GM12878 (cell line): Measurements from ENCODE around the gene SPAG16. TPM values are rescaled to one million over a fixed set of nuclear protein-coding genes. Genes with fewer than 3 reads are reported as not detected.

Experiments
- ATAC-seq: fragments of 200-7000 bp; cut with Tn5 transposase; 3 replicates; pipeline ENCODE4 v1.9.1; 2020; ENCODE audit warnings: mild to moderate bottlenecking, moderate library complexity
- BruUV-seq: library from RNA; stranded (reverse); fragments of 400-500 nt; replicated peaks from 2 replicates; lab custom pipeline; 2021; lab: Mats Ljungman, UMichigan
- CTCF ChIA-PET: fragments of 300-600 bp; sonication (Branson Sonifier 250); formaldehyde crosslinking; extraction: SDS; loops from one replicate; lab custom pipeline; 2021; ENCODE audit warnings: inconsistent platforms; lab: Yijun Ruan, JAX
- POLR2A ChIA-PET: fragments of 350-600 bp; formaldehyde crosslinking; extraction: SDS; loops from one replicate; lab custom pipeline; 2021; ENCODE audit warnings: inconsistent platforms; lab: Charles Lee
- RAD21 ChIA-PET: fragments of 300-600 bp; sonication (Branson Sonifier 250); formaldehyde crosslinking; loops from one replicate; lab custom pipeline; 2023; ENCODE audit warnings: antibody characterized with exemption; ENCODE audit not compliant: unreplicated experiment; lab: Charles Lee
- SMC1A ChIA-PET: fragments of 300-600 bp; sonication (Branson Sonifier 250); formaldehyde crosslinking; loops from one replicate; lab custom pipeline; 2023; ENCODE audit not compliant: unreplicated experiment, uncharacterized antibody; lab: Charles Lee
- DNase-seq: peaks from one replicate; pipeline ENCODE4 v3.0.0-alpha.2; 2011; ENCODE audit warnings: low read depth, low spot score
- FAIRE-seq: peaks from 3 replicates; lab custom pipeline; 2011; peaks lifted over from hg19 to GRCh38; lab: Jason Lieb, UNC
- H2AFZ ChIP-seq: 2 replicates; pipeline ENCODE4 v1.6.0; 2011; ENCODE audit warnings: low read depth, low read length, control low read depth; ENCODE audit not compliant: control insufficient read depth
- H3K27ac ChIP-seq: 2 replicates; pipeline ENCODE4 v1.5.1; 2011; ENCODE audit warnings: control low read depth; ENCODE audit not compliant: control insufficient read depth, insufficient read depth
- H3K27me3 ChIP-seq, 2 experiments: replicated peaks in 1 of 2; 2 replicates each; pipeline versions ENCODE4 v1.6.0 to v1.6.1; 2011; ENCODE audit warnings: low read length in 1 of 2; ENCODE audit not compliant: control insufficient read depth in 2 of 2, insufficient read depth in 2 of 2
- H3K36me3 ChIP-seq, 2 experiments: 2 replicates each; pipeline ENCODE4 v1.5.1; 2011; ENCODE audit warnings: low read length in 1 of 2; ENCODE audit not compliant: control insufficient read depth in 2 of 2, insufficient read depth in 2 of 2
- H3K4me1 ChIP-seq: 2 replicates; pipeline ENCODE4 v1.6.1; 2011; ENCODE audit warnings: mild to moderate bottlenecking, low read length, moderate library complexity, mixed read lengths; ENCODE audit not compliant: control insufficient read depth, insufficient read depth
- H3K4me2 ChIP-seq: 2 replicates; pipeline ENCODE4 v1.6.0; 2011; ENCODE audit warnings: control low read depth; ENCODE audit not compliant: control insufficient read depth, insufficient read depth
- H3K4me3 ChIP-seq: fragments of 200-600 bp; sonication (generic); 2 replicates; pipeline ENCODE4 v1.5.1; 2016
- H3K79me2 ChIP-seq: 2 replicates; pipeline ENCODE4 v1.6.0; 2011; ENCODE audit warnings: low read length; ENCODE audit not compliant: control insufficient read depth, insufficient read depth
- H3K9ac ChIP-seq: 2 replicates; pipeline ENCODE4 v1.8.0; 2011; ENCODE audit warnings: low read length, control low read depth, mixed read lengths; ENCODE audit not compliant: control insufficient read depth, insufficient read depth
- H3K9me3 ChIP-seq: replicated peaks from 3 replicates; pipeline ENCODE4 v1.5.1; 2011; ENCODE audit warnings: mild to moderate bottlenecking, low read length; ENCODE audit not compliant: control insufficient read depth, insufficient read depth
- H4K20me1 ChIP-seq: 2 replicates; pipeline ENCODE4 v1.6.0; 2011; ENCODE audit not compliant: control insufficient read depth, insufficient read depth
- BMI1 ChIP-seq: fragments of 450-650 bp; IDR thresholded peaks from 2 replicates; pipeline ENCODE4 v1.6.1; 2016; ENCODE audit warnings: mild to moderate bottlenecking, moderate library complexity, borderline replicate concordance
- EZH2 ChIP-seq: IDR thresholded peaks from 2 replicates; pipeline ENCODE4 v1.6.1; 2012; ENCODE audit warnings: low read depth, mild to moderate bottlenecking, control low read depth, inconsistent platforms, low read length, borderline replicate concordance; ENCODE audit not compliant: control insufficient read depth
- PAX5 ChIP-seq: IDR thresholded peaks from 2 replicates; pipeline ENCODE4 v1.6.1; 2011; ENCODE audit warnings: low read depth, low read length, borderline replicate concordance
- POLR2A ChIP-seq: IDR thresholded peaks from 2 replicates; pipeline ENCODE4 v1.6.1; 2011; ENCODE audit warnings: low read depth, mild to moderate bottlenecking, low read length
- RAD51 ChIP-seq: fragments of 450-650 bp; IDR thresholded peaks from 2 replicates; pipeline ENCODE4 v1.6.1; 2016; ENCODE audit warnings: moderate library complexity, mild to moderate bottlenecking, inconsistent platforms
- RBBP5 ChIP-seq: fragments of 200-600 bp; sonication (generic); conservative IDR thresholded peaks from 2 replicates; pipeline ENCODE4 v1.6.1; 2016
- SIX5 ChIP-seq: IDR thresholded peaks from 2 replicates; pipeline ENCODE4 v1.6.1; 2011; ENCODE audit warnings: mild to moderate bottlenecking, low read depth, low read length, moderate library complexity; ENCODE audit not compliant: severe bottlenecking
- SREBF1 ChIP-seq: IDR thresholded peaks from 2 replicates; pipeline ENCODE4 v1.6.1; 2012; ENCODE audit warnings: mild to moderate bottlenecking, low read length
- SUZ12 ChIP-seq: fragments of 200-600 bp; sonication (generic); IDR thresholded peaks from one replicate; pipeline ENCODE4 v1.6.1; 2018; ENCODE audit warnings: antibody characterized with exemption, mild to moderate bottlenecking; ENCODE audit not compliant: unreplicated experiment
- YY1 ChIP-seq: IDR thresholded peaks from 2 replicates; pipeline ENCODE4 v1.6.1; 2011; ENCODE audit warnings: low read depth, mild to moderate bottlenecking, low read length
- ZNF622 ChIP-seq: fragments of 450-650 bp; IDR thresholded peaks from 2 replicates; pipeline ENCODE4 v1.6.1; 2017; ENCODE audit warnings: mild to moderate bottlenecking, inconsistent platforms
- WGBS: methylation state at CpG from one replicate; pipeline ENCODE4 v1.1.6; 2016; ENCODE audit warnings: low lambda C conversion rate; ENCODE audit not compliant: insufficient replicate concordance, insufficient coverage; ENCODE audit errors: missing lambda C conversion rate; 5-methylcytosine and 5-hydroxymethylcytosine counted together
- in situ Hi-C: fragments of 300-500 bp; cut with MboI; formaldehyde crosslinking; loops from 9 replicates; pipeline ENCODE4 v1.14.3; 2018; ENCODE audit warnings: mixed read lengths
- intact Hi-C: fragments of 100-400 bp; cut with micrococcal nuclease; formaldehyde crosslinking; loops from one replicate; pipeline ENCODE4 v1.14.2; 2022; ENCODE audit not compliant: unreplicated experiment
- polyA plus RNA-seq, 11 experiments: library from polyadenylated mRNA; depleted of rRNA in 4 of 11; unstranded in 6 of 11; stranded (reverse) in 5 of 11; fragments of >200 nt; fragmentation: Nextera tagmentation in 4 of 11; fragmentation: Illumina TruSeq in 1 of 11; extraction: Ambion mirVana in 4 of 11; extraction: Trizol in 1 of 11; gene quantifications; 1 replicate in 1 of 11; 2 replicates in 10 of 11; pipeline versions ENCODE4 v1.2.1 to v1.2.3, GENCODE V29; 2011 to 2016; ENCODE audit warnings: inconsistent platforms in 2 of 11, missing spikeins in 2 of 11, low read depth in 1 of 11
- total RNA-seq, 4 experiments: library from RNA; depleted of rRNA in 3 of 4; stranded (reverse); fragments of >200 nt in 3 of 4; fragmentation: Illumina TruSeq in 1 of 4; extraction: Trizol in 1 of 4; gene quantifications; 2 replicates each; pipeline versions ENCODE4 v1.2.1 to v1.2.3, GENCODE V29; 2013 to 2021
- TF ChIP-seq, protein P1 (sequence below): fragments of 450-650 bp; IDR thresholded peaks from 2 replicates; pipeline ENCODE4 v1.6.1; 2017; ENCODE audit warnings: borderline replicate concordance
- TF ChIP-seq, protein P2 (sequence below): fragments of 450-650 bp; IDR thresholded peaks from 2 replicates; pipeline ENCODE4 v1.6.1; 2017; ENCODE audit warnings: antibody characterized with exemption, mild to moderate bottlenecking, moderate library complexity
- TF ChIP-seq, protein P3 (sequence below): fragments of 450-650 bp; IDR thresholded peaks from 2 replicates; pipeline ENCODE4 v1.6.1; 2014; ENCODE audit warnings: mild to moderate bottlenecking
- TF ChIP-seq, protein P4 (sequence below): IDR thresholded peaks from 2 replicates; pipeline ENCODE4 v1.6.1; 2011; ENCODE audit warnings: low read depth, mild to moderate bottlenecking, low read length, moderate library complexity, borderline replicate concordance; ENCODE audit errors: extremely low read depth
- TF ChIP-seq, protein P5 (sequence below): fragments of 450-650 bp; IDR thresholded peaks from 2 replicates; pipeline ENCODE4 v1.6.1; 2017; ENCODE audit warnings: low read depth, mild to moderate bottlenecking, moderate library complexity

SPAG16 gene
- total and polyA plus RNA-seq, 10 of the 15 experiments (the other 5 are each of a cell fraction or from before 2014, with no cell fraction given), result 6.0 to 25.0 (median 15.2) TPM

DNA sequence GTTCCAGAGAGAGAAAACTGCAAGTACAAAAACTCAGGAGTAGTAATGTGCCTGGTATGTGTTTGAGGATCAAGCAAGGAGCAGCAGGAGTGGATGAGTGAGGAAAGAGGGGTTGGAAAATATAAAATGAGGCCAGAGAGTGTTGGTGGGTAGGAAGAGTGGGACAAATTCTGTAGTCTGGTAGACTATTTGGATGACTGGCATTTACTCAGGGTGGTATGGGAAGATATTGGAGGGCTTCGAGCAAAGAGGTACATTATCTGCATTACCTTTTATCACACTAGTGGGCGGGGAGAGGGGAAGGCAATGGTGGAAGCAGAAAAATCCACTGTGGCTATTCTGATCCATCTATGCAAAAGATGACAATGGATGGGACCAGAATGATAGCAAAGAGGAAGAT is 744.9 kb downstream of the SPAG16 start:
- Histone ChIP-seq H4K20me1 (no peaks in the 10 kb centered on the region), H3K79me2 (no peaks in the 10 kb centered on the region), H3K4me1 (no peaks in the 10 kb centered on the region), H3K9me3 (no peaks in the 10 kb centered on the region), H3K9ac (no peak overlapping the region), H3K4me3 (no peak overlapping the region), H3K36me3 (no peaks in the 10 kb centered on the region), H2AFZ (no peak overlapping the region), H3K4me2 (no peak overlapping the region), H3K27ac (no peak overlapping the region), H3K27me3 (no peaks in the 10 kb centered on the region)
- WGBS, result 23% methylated on average over 2 of the region's 2 CpGs
- in situ Hi-C loops, result no loop called here
- CTCF ChIA-PET, result no interaction called here
- RAD21 ChIA-PET, result no interaction called here
- ATAC-seq, result no peak
- POLR2A ChIA-PET, result no interaction called here
- TF ChIP-seq, protein P1, sequence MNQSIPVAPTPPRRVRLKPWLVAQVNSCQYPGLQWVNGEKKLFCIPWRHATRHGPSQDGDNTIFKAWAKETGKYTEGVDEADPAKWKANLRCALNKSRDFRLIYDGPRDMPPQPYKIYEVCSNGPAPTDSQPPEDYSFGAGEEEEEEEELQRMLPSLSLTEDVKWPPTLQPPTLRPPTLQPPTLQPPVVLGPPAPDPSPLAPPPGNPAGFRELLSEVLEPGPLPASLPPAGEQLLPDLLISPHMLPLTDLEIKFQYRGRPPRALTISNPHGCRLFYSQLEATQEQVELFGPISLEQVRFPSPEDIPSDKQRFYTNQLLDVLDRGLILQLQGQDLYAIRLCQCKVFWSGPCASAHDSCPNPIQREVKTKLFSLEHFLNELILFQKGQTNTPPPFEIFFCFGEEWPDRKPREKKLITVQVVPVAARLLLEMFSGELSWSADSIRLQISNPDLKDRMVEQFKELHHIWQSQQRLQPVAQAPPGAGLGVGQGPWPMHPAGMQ, result no peak
- TF ChIP-seq SIX5, result no peak
- no peak for TF ChIP-seq ZNF622
- no peak for TF ChIP-seq POLR2A
- TF ChIP-seq, protein P2, sequence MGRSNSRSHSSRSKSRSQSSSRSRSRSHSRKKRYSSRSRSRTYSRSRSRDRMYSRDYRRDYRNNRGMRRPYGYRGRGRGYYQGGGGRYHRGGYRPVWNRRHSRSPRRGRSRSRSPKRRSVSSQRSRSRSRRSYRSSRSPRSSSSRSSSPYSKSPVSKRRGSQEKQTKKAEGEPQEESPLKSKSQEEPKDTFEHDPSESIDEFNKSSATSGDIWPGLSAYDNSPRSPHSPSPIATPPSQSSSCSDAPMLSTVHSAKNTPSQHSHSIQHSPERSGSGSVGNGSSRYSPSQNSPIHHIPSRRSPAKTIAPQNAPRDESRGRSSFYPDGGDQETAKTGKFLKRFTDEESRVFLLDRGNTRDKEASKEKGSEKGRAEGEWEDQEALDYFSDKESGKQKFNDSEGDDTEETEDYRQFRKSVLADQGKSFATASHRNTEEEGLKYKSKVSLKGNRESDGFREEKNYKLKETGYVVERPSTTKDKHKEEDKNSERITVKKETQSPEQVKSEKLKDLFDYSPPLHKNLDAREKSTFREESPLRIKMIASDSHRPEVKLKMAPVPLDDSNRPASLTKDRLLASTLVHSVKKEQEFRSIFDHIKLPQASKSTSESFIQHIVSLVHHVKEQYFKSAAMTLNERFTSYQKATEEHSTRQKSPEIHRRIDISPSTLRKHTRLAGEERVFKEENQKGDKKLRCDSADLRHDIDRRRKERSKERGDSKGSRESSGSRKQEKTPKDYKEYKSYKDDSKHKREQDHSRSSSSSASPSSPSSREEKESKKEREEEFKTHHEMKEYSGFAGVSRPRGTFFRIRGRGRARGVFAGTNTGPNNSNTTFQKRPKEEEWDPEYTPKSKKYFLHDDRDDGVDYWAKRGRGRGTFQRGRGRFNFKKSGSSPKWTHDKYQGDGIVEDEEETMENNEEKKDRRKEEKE, result no peak
- no peak for TF ChIP-seq SREBF1
- no peak for TF ChIP-seq RAD51
- no peak for TF ChIP-seq YY1
- TF ChIP-seq EZH2, result no peak
- TF ChIP-seq PAX5, result no peak
- TF ChIP-seq, protein P3, sequence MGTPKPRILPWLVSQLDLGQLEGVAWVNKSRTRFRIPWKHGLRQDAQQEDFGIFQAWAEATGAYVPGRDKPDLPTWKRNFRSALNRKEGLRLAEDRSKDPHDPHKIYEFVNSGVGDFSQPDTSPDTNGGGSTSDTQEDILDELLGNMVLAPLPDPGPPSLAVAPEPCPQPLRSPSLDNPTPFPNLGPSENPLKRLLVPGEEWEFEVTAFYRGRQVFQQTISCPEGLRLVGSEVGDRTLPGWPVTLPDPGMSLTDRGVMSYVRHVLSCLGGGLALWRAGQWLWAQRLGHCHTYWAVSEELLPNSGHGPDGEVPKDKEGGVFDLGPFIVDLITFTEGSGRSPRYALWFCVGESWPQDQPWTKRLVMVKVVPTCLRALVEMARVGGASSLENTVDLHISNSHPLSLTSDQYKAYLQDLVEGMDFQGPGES, result no peak
- TF ChIP-seq, protein P4, sequence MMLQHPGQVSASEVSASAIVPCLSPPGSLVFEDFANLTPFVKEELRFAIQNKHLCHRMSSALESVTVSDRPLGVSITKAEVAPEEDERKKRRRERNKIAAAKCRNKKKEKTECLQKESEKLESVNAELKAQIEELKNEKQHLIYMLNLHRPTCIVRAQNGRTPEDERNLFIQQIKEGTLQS, result no peak
- TF ChIP-seq BMI1, result no peak
- TF ChIP-seq, protein P5, sequence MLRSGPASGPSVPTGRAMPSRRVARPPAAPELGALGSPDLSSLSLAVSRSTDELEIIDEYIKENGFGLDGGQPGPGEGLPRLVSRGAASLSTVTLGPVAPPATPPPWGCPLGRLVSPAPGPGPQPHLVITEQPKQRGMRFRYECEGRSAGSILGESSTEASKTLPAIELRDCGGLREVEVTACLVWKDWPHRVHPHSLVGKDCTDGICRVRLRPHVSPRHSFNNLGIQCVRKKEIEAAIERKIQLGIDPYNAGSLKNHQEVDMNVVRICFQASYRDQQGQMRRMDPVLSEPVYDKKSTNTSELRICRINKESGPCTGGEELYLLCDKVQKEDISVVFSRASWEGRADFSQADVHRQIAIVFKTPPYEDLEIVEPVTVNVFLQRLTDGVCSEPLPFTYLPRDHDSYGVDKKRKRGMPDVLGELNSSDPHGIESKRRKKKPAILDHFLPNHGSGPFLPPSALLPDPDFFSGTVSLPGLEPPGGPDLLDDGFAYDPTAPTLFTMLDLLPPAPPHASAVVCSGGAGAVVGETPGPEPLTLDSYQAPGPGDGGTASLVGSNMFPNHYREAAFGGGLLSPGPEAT, result no peak
- no peak for TF ChIP-seq RBBP5
- TF ChIP-seq SUZ12, result no peak
- TF ChIP-seq, all 136 proteins: peak for 0
- DNase-seq, result no peak
- SMC1A ChIA-PET, result no interaction called here
- intact Hi-C loops, result no loop called here
- no TSS peak for BruUV-seq
- no peak for FAIRE-seq
